SH-SY5Y (cell line): ENCODE results near the gene HBP1.

Experiments used
- GATA2 ChIP-seq: IDR thresholded peaks from 2 replicates; pipeline ENCODE4 v1.6.1; 2011; ENCODE audit warnings: mild to moderate bottlenecking, low read depth, low read length
- GATA3 ChIP-seq: IDR thresholded peaks from 2 replicates; pipeline ENCODE4 v1.6.1; 2011; ENCODE audit warnings: low read depth, mild to moderate bottlenecking, low read length, moderate library complexity

The HBP1 gene

DNA sequence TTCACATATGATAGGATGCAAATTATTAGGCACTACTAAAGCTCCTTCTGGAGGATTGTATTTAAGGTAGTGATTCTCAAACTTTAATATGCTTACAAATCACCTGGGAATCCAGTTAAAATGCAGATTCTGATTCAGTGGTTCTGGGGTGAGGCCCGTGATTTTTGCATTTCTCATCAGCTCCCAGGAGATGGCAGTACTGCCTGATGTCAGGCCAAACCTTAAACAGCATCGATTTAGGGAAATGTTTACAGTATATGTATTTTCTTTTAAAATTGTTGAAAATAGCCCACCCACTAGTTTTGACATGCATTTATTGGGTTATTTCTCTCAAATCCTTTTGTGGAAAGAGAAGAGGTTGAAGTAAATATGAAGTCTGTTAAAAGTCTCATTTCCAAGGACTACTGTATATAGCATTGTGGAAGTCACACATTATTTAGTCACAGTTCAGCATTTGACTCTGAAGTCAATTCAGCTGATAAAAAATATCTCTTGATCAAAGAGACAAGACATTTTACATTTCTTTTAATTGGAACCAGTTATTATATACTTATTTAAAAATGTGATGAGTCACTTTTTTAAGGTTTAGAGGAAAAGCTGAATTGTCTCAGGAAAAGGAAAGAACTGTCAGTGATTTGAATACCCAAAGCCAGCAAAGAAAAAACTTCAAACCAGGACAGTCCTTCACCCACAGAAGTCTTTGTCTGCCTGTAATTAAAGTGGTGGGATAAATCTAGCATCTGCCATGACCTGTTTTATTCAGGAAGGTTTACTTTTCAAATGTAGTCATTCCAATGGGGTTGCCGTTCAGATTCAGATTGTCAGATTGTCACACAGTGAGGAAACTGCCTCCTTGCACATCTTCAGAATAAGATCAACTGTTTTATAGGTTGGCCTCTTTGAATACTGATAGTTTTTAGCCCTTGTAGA is 21.1 kb upstream of the HBP1 start:
- TF ChIP-seq GATA2 (no peak), GATA3 (no peak)

GRCh38 chr7:107148721-107149120 is 20.1 kb upstream of the HBP1 start:
- TF ChIP-seq GATA3 (no peak), GATA2 (no peak)

DNA sequence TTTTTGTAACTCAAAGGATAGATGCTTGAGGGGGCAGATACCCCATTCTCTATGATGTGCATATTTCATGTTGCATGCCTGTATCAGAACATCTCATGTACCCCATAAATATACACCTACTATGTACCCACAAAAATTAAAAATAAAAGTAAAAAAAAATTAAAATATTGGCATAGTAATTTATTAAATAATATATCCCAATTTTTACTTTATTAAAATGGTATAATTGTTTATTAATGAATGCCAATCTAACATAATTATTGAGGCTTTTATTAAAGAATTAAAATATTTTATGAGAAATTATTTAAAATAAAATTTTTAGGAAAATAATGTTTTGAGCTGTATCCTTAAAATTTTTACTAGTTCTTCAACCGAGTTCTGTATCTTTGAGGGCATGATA is 18.9 kb upstream of the HBP1 start:
- no peak for TF ChIP-seq GATA2
- no peak for TF ChIP-seq GATA3

DNA sequence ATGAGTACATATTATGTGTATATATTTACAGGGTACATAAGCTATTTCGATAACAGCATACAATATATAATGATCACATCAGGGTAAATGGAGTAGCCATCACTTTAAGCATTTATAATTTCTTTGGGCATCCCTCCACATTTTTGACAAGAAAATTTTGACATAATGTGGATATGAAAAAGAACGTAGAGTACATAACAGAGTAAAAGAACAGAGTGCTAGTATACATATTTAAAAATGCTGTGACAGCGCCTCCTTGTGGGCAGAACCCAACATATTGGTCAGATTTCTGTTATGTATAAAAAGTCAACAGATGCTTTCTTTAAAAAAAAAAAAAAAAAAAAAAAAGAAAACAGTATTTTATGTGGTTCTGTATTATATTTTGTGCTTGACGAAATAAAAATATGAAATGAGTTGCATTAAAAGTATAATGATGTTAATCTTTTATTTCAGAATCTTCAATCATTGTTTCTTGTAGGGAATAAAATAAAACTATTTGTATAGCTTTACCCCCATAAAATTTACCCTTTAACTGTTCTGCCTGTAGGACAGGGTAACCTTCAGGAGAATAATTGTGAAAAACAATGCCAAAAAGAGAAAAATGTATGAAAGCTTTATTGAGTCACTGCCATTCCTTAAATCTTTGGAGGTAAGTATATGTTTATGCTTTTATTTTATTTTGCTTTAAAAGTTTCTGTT is 18.3 kb upstream of the HBP1 start:
- TF ChIP-seq GATA3 (no peak), GATA2 (no peak)

- TF ChIP-seq GATA3 = no peak
- no peak for TF ChIP-seq GATA2
Measured at GRCh38 chr7:107151538-107151937, 17.3 kb upstream of the HBP1 start.

GRCh38 chr7:107152011-107152410 is 16.8 kb upstream of the HBP1 start:
- TF ChIP-seq GATA2 (no peak), GATA3 (no peak)

DNA sequence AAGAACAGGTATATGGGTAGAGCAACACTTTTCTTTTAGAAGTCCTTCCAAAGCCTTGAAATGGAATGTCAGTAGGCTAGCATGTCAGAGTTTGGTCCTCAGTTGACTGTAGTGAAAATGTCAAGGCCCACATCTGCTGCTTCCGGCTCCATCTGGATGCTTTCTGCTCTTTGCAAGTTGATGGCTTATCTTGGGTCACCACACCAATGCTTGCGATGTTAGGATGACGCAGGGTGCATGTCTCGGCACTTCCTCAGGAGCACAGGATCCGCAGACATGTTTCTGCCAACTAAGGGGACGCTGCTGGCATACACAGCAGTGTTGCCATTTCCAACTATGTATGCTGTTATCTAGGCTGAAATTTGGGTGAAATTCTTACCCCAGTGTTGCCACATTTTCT is 14.0 kb upstream of the HBP1 start:
- TF ChIP-seq GATA3 (no peak), GATA2 (no peak)

DNA sequence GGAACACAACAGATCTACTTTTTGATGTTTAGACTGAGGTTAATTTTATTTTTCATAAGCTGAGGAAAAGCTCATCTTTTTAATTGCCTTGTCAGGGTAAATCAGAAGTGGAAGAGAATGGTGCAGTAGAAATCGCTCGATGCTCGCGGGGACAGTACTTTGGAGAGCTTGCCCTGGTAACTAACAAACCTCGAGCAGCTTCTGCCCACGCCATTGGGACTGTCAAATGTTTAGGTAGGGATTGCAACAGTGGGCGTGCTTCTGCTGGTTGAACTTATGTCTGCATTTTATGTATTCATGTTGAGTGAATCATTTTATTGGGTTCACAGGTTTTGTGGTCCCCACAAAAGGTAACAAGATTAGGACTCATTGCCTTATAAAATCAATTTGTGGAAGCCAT is 11.7 kb upstream of the HBP1 start:
- TF ChIP-seq GATA3 = no peak
- TF ChIP-seq GATA2 = no peak

GRCh38 chr7:107158028-107158427 is 10.8 kb upstream of the HBP1 start:
- TF ChIP-seq GATA2 (no peak), GATA3 (no peak)

GRCh38 chr7:107160389-107160788 is 8.4 kb upstream of the HBP1 start:
- no peak for TF ChIP-seq GATA2
- TF ChIP-seq GATA3 = no peak

DNA sequence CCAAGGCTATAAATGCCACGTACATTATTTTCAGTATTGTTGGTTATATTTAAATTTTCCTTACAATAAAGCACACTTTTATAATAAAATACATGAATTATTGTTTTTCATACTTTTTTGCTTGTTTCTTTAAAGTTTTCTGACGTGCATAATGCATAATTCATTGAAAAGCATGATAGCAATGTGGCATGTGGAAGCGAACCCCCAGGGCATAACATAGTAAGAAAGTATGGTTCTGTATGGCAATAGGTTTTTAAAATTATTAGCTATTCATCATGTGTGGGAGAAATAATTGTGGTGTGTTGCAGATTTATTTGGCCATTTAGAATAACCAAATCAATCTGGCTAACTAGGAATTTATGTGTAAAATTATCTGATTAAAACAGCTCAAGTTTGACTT is 7.4 kb upstream of the HBP1 start:
- TF ChIP-seq GATA2 (no peak), GATA3 (no peak)

GRCh38 chr7:107162475-107162874 is 6.3 kb upstream of the HBP1 start:
- TF ChIP-seq GATA2 = no peak
- no peak for TF ChIP-seq GATA3

GRCh38 chr7:107164092-107164491 is 4.7 kb upstream of the HBP1 start:
- TF ChIP-seq GATA3 (no peak), GATA2 (no peak)

- no peak for TF ChIP-seq GATA3
- TF ChIP-seq GATA2 = no peak
Measured at GRCh38 chr7:107165341-107165740, 3.5 kb upstream of the HBP1 start.

DNA sequence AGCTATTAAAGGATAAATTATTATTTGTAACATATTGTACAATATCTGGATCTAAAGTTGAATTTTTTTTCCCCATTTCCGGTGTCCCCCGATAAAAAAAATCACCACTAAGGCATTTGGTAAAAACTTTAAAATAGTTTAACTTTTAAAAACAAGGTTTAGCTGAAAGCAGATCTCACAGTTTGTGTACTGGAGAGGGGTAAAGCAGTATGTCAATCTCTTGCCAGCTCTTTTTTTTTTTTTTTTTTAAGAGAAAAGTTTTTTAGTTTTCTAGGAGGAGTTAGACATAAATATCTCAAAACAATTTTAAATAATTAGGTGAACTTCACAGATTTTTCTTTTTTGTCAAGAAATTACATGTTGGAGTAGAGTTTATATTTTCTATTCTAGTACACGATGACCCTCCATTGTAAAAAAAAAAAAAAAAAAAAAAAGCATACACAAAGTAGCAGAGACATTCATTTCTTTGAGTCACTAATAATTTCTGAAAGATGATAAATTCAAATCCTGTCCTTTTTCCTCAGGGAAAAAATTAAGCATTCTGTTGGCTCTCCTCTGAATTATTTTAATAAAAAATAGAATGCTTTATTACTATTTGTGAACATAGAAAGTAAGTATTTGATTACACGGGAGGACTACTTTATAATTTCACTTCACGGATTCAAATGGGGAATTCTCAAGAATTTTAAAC is 1.9 kb upstream of the HBP1 start:
- TF ChIP-seq GATA3 = no peak
- no peak for TF ChIP-seq GATA2
